ENCODE measurements around the gene HSPA5. TPM values are rescaled to one million over a fixed set of nuclear protein-coding genes. Genes with fewer than 3 reads are reported as not detected.

HSPA5 gene
- 131 and 270 TPM in 2 replicates for total RNA-seq

DNA sequence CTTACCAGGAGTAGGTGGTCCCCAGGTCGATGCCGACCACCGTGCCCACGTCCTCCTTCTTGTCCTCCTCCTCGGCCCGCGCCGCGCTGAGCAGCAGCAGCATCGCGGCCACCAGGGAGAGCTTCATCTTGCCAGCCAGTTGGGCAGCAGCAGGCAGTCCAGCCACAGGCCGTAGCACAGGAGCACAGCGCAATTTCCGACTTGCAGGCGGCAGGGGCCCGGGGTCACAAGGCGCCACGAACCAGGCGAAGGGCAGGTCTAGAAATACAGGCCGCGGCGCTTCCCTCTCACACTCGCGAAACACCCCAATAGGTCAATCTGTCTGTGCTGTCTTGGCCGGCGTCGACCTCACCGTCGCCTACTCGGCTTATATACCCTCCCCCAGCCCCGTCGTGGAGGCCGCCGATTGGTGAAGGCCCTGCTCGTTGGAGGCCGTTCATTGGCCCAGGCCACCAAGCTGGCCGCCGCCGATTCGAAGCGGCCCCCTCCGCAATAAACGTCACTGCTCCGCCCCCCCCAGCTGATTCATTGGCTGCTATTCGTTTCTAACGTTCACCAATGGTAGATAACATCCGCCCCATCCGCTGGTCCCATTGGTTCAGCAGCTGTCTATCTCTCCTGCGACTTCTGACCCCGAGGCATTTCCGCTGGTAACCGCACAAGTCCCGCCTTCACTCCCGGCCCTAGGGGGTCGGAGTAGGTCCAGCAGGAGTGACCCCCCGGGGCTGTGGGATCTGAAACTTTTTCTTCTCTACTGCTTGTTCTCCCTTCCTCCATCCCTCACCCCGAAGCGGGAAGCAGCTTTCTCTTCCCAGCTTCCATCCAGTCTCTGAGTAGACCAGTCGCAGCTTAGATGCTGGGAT, at the start of gene HSPA5:
Gene HSPA5, minus strand, starts transcription at position 344 of the 863 bp plus-strand sequence. Its CDS starts 217 bp downstream, at position 127.

DNA sequence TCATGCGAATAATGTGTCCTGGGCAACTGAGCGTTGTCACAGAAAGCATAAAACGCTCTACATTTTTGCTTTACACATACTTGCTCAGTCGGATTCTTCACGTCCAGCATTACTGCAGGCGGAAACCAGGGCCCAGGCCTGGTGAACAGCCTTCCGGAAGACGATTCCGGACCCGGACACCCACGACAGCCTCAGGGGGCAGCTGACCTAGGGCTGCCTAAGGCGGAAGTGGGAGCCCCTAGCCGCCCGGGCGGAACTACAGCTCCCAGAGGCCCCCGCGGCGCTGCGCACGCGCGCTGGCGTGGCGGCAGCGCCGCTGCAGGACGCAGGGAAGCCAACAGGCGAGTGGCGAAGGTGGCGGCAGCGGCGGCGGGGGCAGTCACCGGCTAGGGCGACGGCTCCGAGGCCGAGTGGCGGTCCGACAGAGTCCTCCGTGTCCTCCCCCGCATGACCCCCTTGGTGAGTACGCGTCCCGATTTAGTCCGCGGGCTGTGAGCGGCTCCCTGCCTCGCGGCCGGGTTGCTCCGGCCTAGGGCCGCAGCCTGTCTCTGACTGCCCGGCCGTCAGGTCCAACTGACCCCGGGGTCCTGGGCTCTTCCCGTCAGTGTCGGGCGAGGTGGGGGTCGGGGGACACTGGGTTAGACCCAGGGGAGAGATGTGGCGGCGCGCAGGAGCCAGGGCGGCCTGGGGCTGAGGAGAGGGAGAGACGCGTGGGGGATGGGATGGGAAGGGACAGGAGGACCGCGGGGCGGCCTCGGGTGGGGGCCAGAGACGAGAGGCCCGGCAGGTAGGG, 20.6 kb upstream of the HSPA5 start, which contains the start of gene GAPVD1:
Gene GAPVD1, plus strand, starts transcription at position 326 of the 793 bp plus-strand sequence. CDS start 37,096 bp downstream, outside the sequence.

GRCh38 chr9:125200216-125201047, 40.7 kb downstream of the HSPA5 start, which contains the start of gene RABEPK:
Gene RABEPK (plus strand): TSS chr9:125200542. CDS start chr9:125203014, 2,472 bp downstream.

DNA sequence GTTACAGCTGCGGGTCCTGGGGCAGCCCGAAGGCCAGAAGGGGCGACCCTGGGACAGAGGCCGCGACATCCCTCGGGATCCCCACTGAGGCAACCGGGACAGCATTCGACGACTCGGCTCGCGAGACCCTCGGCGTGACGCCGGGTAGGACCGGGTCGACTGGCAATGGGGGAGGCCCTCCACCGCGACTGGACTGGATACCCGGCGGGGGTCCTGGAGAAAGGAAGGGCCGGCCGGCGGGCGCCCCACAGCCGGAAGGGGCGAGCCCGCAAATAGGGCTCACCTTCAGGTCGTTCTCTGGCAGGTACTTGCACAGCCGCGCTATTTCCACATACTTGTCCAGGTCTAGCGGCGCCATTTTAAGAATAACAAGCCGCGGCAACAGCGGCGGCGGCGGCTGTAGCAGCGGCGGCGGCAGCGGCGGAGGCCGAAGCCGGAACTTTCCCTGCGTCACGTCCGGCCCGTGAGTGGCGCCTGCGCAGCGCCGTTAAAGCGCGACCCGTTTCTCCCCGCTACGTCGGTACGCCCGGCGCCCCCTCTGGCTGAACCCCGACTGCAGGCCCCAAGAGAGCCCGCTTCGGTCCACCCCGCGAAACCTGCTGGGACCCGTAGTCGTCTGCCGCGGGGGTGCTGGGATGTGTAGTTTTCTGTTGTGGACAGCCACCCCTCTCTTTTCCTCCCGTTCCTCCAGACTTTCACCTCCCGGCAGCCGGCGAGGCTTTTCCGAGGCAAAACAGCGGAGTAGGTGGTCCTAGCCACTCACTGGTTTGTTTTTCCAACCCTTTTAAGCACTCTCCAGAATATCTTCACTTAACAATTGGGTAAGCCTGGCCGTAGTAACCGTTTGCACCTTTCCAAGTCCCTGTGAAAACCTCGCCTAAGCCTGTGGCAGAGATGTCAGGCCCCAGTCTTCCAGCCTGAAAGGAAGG, 51.5 kb downstream of the HSPA5 start, which contains the start of gene PPP6C:
Gene PPP6C, minus strand, starts transcription at position 443 of the 929 bp plus-strand sequence. Its CDS starts 85 bp downstream, at position 358.

Small RNAs within 50 kb of the gene (small RNA-seq; reads per million reads assigned to genes)
- not detected for gene AL354710.1

Other genes starting within 250 kb of the HSPA5 start
- gene SCAI, start 97.8 kb downstream of the HSPA5 start, total RNA-seq = 2.0 and 3.9 TPM in 2 replicates
- 23.6 and 35.7 TPM in 2 replicates for gene PPP6C, start 51.5 kb downstream of the HSPA5 start, total RNA-seq
- gene RABEPK, start 40.8 kb downstream of the HSPA5 start, total RNA-seq = 23.2 and 37.0 TPM in 2 replicates
- 69.5 TPM in 2 replicates for gene GAPVD1, start 20.5 kb upstream of the HSPA5 start, total RNA-seq